B cell (primary cell): ENCODE results near the gene DNASE1L2.

ENCODE experiments used
- CTCF ChIP-seq: fragments of 200-600 bp; IDR thresholded peaks from one replicate; pipeline ENCODE4 v1.8.0; 2022; ENCODE audit warnings: antibody characterized with exemption, mild to moderate bottlenecking
- EZH2 ChIP-seq: IDR thresholded peaks from 2 replicates; pipeline ENCODE4 v1.6.1; 2012; ENCODE audit warnings: borderline replicate concordance, low read depth, mild to moderate bottlenecking, moderate library complexity, low read length; ENCODE audit not compliant: insufficient read depth, poor library complexity, severe bottlenecking

GRCh38 chr16:2237493-2238149, 1.4 kb downstream of the DNASE1L2 start:
- TF ChIP-seq CTCF = no peak
- TF ChIP-seq EZH2 = no peak
